T-helper 22 cell (primary cell): ENCODE data around the gene C1QTNF1.

ENCODE experiments used
- DNase-seq: peaks from one replicate; pipeline ENCODE4 v3.0.0-alpha.2; 2020; ENCODE audit warnings: low read depth

Gene C1QTNF1

DNA sequence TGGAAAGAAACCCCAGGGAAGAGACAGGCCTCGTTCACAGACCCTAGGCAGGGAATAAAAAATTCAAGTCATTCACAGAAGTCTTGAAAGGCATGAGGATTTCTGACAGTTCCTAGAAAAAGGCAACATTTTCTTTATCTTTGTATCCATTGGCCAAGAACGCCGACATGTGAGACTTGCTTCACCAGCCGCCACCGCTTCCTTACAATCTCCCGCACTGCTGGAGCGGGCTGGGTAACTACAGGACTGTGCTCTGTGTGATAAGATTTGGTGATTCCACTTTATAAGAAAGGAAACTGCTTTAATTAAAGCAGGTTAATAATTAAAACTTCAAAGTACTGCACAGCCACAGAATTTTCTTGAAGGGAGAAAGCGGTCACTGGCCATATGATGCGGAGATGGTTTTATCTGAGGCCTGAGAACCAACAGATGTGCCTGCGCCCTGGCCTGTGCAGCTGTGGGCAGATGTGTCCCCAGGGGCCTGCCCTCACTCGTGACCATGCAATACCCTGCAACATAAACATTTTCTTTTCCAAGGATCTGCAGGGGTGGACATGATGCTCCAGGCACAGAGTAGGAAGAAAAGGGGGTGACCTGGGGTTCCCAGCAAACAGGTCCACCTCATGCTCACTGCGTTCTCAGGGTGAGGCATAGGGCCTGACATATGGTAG, 31.3 kb upstream of the C1QTNF1 start:
- DNase-seq: no peak

- no peak for DNase-seq
Observed at GRCh38 chr17:78993241-78993956, 30.6 kb upstream of the C1QTNF1 start.

GRCh38 chr17:78993981-78994671, 29.8 kb upstream of the C1QTNF1 start:
- DNase-seq: no peak

DNA sequence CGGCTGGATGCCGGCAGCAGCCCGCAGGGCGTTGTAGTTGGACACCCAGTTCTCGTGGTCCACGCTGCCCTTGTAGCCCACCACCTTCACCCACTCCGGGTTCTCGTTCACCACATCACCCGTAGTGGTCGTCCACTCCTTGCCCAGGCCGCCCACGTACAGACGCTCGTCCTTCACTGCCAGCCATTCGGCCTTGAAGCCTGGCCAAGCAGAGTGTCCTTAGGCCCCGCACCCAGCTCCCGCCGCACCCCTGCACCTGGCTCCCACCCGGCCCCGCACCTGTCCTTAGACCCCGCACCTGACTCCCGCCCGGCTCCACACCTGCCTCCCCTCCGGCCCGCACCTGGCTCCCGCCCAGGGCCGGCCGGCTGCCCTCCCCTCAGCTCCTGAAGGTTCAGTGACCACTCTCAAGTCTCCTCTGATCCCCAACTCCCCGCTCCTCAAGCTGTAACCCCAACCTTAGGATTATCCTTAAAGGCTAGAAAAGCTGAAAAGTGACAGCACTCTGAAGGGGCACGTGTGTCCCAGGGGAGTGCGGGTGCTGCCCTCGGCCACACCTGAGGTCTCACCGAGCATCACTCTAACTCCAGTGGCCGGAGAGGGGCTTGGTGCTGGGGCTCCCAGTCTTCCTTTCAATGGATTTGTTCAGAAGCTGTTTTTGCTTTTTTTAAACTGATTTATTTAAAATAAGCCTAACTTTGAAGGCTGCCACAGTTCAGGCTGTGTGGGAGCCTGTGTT, 28.8 kb upstream of the C1QTNF1 start:
- no peak for DNase-seq

DNA sequence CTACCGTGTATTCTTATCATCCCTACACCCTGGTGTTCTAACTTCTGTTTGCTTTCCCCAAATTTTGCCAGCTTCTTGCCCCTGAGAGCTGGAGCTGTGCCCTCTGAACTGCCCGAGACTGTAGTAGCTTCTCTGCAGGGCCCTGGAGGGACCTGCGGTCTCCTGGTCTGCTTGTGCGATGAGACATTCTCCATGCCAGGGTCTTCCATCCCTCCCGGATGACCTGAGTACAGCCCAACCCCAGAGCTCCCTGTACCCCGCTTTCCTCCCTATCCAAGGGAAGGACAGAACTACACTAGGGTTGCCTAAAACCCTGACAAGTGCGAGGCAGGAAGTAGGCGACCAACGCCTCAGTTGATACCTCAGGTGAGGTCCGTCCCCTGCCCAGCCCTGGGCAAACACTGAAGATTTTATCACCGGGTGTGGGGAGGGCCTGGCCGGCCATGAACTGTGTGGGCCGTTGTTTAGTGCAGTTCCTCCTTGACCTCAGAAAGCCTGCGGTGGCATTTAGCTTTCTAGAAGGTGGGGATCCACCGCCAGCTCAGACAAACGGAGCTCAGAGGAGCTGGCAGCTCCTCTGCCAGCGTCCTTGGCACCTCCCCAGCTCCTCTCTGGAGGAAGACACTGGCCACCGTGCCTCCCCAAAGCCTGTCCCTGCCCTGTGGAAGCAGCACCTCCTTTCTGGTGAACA, 28.1 kb upstream of the C1QTNF1 start:
- DNase-seq: no peak

DNA sequence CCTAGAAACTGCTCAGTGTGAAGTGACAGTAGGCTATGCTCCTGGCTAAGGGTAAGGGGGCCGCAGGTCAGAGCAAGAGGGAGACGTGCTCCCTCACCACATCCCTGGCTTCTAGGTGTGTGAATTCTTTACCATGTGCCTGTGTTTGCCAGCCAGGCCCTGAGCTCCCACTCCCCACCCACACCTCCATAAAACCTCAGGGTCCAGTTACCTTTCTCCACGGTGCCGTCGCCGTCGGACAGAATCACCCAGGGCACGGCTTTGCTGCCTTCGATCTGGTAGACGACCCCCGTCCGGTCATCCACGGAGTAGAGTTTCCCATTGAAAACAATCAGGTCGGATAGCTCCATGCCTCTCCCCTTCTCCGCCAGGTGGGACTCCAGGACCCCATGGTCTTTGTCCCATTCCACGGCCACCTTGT, 27.2 kb upstream of the C1QTNF1 start:
- no peak for DNase-seq

- DNase-seq: no peak
Observed at GRCh38 chr17:78997231-78997741, 26.7 kb upstream of the C1QTNF1 start.

GRCh38 chr17:78997881-78998280, 26.1 kb upstream of the C1QTNF1 start:
- no peak for DNase-seq

GRCh38 chr17:78998311-78999055, 25.5 kb upstream of the C1QTNF1 start:
- DNase-seq: no peak

GRCh38 chr17:78999056-78999768, 24.8 kb upstream of the C1QTNF1 start:
- DNase-seq: no peak

GRCh38 chr17:78999947-79000395, 24.0 kb upstream of the C1QTNF1 start:
- no peak for DNase-seq

DNA sequence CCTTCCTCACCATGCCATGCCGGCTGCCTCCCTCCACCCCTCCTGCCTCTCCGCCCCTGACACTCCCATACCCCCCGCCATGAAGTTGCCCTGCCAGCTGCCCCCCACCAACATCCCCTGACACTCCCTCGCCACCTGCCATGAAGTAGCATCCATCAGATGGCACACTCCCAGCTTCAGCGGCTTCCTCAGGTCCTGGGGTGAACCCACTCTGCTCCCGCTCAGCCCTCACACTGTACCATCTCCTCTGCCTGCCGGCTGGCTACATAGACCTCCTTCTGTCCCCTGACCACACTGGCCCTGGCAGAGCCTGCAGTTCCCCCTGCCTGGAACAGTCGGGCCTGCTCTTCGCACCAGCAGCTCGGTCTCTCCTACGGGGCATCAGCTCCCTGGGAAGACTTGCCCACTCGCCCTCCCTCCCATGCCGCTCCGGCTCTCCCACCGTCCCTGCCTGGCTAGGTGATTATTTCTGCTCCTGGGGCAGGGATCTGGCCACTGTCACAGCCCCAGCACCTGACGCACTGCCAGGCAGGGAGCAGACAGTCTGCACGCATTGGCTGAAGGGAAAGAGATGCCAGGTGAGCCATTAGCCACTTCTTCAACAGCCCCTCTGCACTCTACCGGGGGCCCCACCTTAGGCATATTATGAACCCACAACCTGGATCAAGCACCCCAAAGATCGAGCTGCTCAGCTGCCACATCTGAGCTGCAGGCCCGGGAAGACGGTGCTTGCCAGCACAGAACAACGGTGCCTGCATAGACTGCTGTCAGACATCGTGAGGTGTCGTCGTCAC, 23.4 kb upstream of the C1QTNF1 start:
- DNase-seq: no peak

GRCh38 chr17:79001190-79002020, 22.6 kb upstream of the C1QTNF1 start:
- no peak for DNase-seq

DNA sequence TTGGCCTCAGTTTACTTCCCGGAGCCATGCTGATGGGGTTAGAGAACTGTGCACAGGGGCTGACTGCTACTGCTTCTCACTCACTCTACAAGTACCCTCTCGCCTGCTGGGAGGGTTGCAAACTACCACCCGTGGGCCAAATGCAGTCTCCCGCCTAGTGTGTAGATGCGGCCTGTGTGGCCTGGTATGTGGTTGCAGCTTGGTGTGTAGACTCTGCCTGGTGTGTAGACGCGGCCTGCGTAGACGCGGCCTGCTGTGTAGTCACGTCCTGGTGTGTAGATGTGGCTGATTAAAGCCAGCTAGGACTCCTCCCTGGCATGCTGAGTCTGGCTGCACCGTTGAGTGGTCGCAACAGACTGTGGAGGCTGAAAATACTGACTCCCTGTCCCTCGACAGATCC, 21.7 kb upstream of the C1QTNF1 start:
- DNase-seq: no peak

DNA sequence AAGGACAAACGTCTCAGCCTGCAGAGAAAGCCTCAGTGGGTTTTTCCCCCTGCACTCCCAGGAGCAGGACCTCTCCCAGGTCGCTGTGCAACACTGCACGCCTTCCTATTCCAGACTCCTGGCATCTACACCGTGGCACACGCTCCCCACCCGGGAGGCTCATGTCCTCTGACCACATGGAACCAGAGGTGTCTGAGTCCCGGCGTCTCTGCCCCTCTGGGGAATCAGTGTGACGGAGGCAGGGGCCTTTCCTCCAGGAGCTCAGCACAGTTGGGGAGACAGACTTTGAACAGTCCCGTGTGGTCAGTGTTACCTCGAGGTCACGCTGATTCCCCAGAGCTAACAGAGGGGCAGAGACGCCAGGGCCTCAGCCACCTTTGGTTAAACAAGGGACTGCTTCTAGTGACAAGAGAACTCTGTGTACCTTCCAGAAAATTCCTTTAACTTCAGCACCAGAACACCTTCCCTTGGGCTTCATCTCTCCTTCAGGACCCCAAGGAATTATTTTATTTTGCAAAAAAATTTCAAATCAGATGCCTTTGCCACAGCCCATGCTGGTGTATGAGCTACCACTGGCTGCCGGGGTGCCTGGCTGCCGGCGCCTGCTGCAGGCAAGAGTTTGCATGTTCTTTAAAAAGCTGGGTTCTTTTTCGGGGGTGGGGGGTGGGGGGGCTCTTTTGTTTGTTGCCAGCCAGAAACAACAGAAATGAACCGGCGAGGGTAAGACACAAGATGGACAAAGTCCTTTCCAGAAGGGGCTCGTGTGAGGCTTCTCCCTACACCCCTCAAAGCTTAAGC, 21.0 kb upstream of the C1QTNF1 start:
- DNase-seq: no peak

DNA sequence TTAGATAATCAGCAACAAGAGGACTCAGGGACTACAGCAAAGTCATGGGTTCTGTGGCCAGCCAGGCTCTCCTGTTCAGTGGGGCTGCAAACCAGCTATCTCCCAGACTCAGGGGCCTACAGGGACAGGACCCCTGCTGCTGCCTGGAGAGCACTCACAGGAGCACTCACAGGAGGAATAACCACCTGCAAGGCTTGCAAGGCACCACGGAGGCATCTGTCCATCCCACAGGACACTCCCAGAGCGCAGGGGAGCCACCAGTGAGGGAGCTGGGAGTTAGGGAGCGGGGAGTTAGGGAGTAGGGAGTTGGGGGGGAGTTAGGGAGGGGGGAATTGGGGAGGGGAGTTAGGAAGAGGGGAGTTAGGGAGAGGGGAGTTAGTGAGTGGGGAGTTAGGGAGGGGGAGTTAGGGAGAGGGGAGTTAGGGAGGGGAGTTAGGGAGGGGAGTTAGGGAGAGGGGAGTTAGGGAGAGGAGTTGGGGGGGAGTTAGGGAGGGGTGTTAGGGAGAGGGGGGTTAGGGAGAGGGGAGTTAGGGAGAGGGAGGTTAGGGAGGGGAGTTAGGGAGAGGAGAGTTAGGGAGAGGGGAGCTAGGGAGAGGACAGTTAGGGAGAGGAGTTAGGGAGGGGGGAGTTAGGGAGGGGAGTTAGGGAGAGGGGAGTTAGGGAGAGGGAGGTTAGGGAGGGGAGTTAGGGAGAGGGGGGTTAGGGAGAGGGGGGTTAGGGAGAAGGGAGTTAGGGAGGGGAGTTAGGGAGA, 20.1 kb upstream of the C1QTNF1 start:
- DNase-seq: no peak
